ENCODE data around the gene ENOX1.

Gene ENOX1

GRCh38 chr13:43558939-43559338, 227.8 kb downstream of the ENOX1 start:
- Histone ChIP-seq H3K4ac (ENCODE audit: low read depth in 1 of 2, low read length in 2 of 2) (no peak overlapping the region), H3K9ac (ENCODE audit: low read length) (no peak overlapping the region)
- 89% methylated on average over 1 of the region's 1 CpG for WGBS

GRCh38 chr13:43558326-43558725, 228.4 kb downstream of the ENOX1 start:
- H2AK5ac ChIP-seq (ENCODE audit: low read length, severe bottlenecking) = no peak overlapping the region
- no peak overlapping the region for H4K91ac ChIP-seq (ENCODE audit: low read length)
- H3K4me1 ChIP-seq (ENCODE audit: control insufficient read depth, insufficient read depth, low read depth, low read length) = no peaks in the 10 kb centered on the region
- H3K36me3 ChIP-seq (ENCODE audit: control insufficient read depth in 1 of 2, insufficient read depth in 2 of 2, low read depth in 1 of 2, low read length in 2 of 2) = no peaks in the 10 kb centered on the region
- H3K27me3 ChIP-seq (ENCODE audit: control insufficient read depth in 1 of 2, insufficient read depth in 1 of 2, low read length in 2 of 2) = no peaks in the 10 kb centered on the region
- H3K79me1 ChIP-seq (replicated peaks; ENCODE audit: low read length, poor library complexity, severe bottlenecking) = no peaks in the 10 kb centered on the region
- no peak overlapping the region for H2BK15ac ChIP-seq (ENCODE audit: low read depth, poor library complexity, severe bottlenecking)
- H3K14ac ChIP-seq (ENCODE audit: low read length in 2 of 2) = no peak overlapping the region
- no peak overlapping the region for H3K4me3 ChIP-seq (ENCODE audit: insufficient read depth in 1 of 2, low read depth in 1 of 2, low read length in 2 of 2)
- no peak overlapping the region for H2AFZ ChIP-seq (ENCODE audit: low read depth, low read length)
- H2BK5ac ChIP-seq (ENCODE audit: low read depth, low read length, poor library complexity, severe bottlenecking) = no peak overlapping the region
- no peak overlapping the region for H3K4ac ChIP-seq (ENCODE audit: low read depth in 1 of 2, low read length in 2 of 2)
- no peak overlapping the region for H3K9ac ChIP-seq (ENCODE audit: low read length)
- no peak overlapping the region for H2BK120ac ChIP-seq (ENCODE audit: low read depth, low read length)
- H2BK12ac ChIP-seq (ENCODE audit: low read length in 2 of 2) = no peak overlapping the region
- no peak for DNase-seq
- no CpG with 5 or more reads among the region's 1 CpG for WGBS
- H3K27ac ChIP-seq (ENCODE audit: low read length, poor library complexity, severe bottlenecking) = no peak overlapping the region
- no peaks in the 10 kb centered on the region for H3K9me3 ChIP-seq (ENCODE audit: control insufficient read depth, low read length)
- no peak overlapping the region for H3K23ac ChIP-seq (ENCODE audit: low read length in 2 of 2)
- no peak overlapping the region for H4K8ac ChIP-seq (ENCODE audit: low read length)
- H3K4me2 ChIP-seq (ENCODE audit: low read length, poor library complexity, severe bottlenecking) = no peak overlapping the region
- H3K18ac ChIP-seq (ENCODE audit: low read depth in 1 of 2, low read length in 2 of 2) = no peak overlapping the region

More at GRCh38 chr13:43558939-43559338, 227.8 kb downstream of the ENOX1 start:
- Histone ChIP-seq H3K4me2 (ENCODE audit: low read length, poor library complexity, severe bottlenecking) (no peak overlapping the region), H3K4me1 (ENCODE audit: control insufficient read depth, insufficient read depth, low read depth, low read length) (no peaks in the 10 kb centered on the region), H3K79me1 (replicated peaks; ENCODE audit: low read length, poor library complexity, severe bottlenecking) (no peaks in the 10 kb centered on the region), H3K4me3 (ENCODE audit: insufficient read depth in 1 of 2, low read depth in 1 of 2, low read length in 2 of 2) (no peak overlapping the region), H2AK5ac (ENCODE audit: low read length, severe bottlenecking) (no peak overlapping the region), H2AFZ (ENCODE audit: low read depth, low read length) (no peak overlapping the region), H3K9me3 (ENCODE audit: control insufficient read depth, low read length) (no peaks in the 10 kb centered on the region), H3K23ac (ENCODE audit: low read length in 2 of 2) (no peak overlapping the region), H4K8ac (ENCODE audit: low read length) (no peak overlapping the region), H3K27ac (ENCODE audit: low read length, poor library complexity, severe bottlenecking) (no peak overlapping the region), H2BK12ac (ENCODE audit: low read length in 2 of 2) (no peak overlapping the region), H3K14ac (ENCODE audit: low read length in 2 of 2) (no peak overlapping the region), H3K36me3 (ENCODE audit: control insufficient read depth in 1 of 2, insufficient read depth in 2 of 2, low read depth in 1 of 2, low read length in 2 of 2) (no peaks in the 10 kb centered on the region), H2BK120ac (ENCODE audit: low read depth, low read length) (no peak overlapping the region), H3K18ac (ENCODE audit: low read depth in 1 of 2, low read length in 2 of 2) (no peak overlapping the region), H2BK15ac (ENCODE audit: low read depth, poor library complexity, severe bottlenecking) (no peak overlapping the region), H2BK5ac (ENCODE audit: low read depth, low read length, poor library complexity, severe bottlenecking) (no peak overlapping the region), H3K27me3 (ENCODE audit: control insufficient read depth in 1 of 2, insufficient read depth in 1 of 2, low read length in 2 of 2) (no peaks in the 10 kb centered on the region), H4K91ac (ENCODE audit: low read length) (no peak overlapping the region)
- no peak for DNase-seq

DNA sequence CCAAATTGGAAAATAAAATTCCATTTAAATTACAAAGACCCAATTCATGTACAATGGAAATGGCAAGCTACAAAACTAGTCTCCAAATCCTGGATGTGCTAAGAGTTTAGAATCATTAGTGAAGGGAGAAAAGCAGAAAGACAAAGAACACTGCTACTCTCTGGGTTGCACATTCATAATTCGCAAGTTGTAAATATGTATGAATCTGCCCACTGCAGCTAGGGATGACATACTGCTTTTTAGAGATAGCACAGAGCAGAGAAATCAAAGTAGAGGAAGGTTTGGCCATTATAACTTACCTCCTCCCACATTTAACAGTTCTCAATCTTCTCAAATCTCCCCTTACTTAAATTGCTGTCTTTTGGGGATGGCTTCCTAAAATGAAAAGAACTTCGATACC, 231.1 kb downstream of the ENOX1 start:
- DNase-seq = no peak
- no peak overlapping the region for H3K4me2 ChIP-seq (ENCODE audit: low read length, poor library complexity, severe bottlenecking)
- H2BK15ac ChIP-seq (ENCODE audit: low read depth, poor library complexity, severe bottlenecking) = no peak overlapping the region
- no peak overlapping the region for H2BK12ac ChIP-seq (ENCODE audit: low read length in 2 of 2)
- H2AK5ac ChIP-seq (ENCODE audit: low read length, severe bottlenecking) = no peak overlapping the region
- H3K18ac ChIP-seq (ENCODE audit: low read depth in 1 of 2, low read length in 2 of 2) = no peak overlapping the region
- H3K36me3 ChIP-seq (ENCODE audit: control insufficient read depth in 1 of 2, insufficient read depth in 2 of 2, low read depth in 1 of 2, low read length in 2 of 2) = no peaks in the 10 kb centered on the region
- H2BK5ac ChIP-seq (ENCODE audit: low read depth, low read length, poor library complexity, severe bottlenecking) = no peak overlapping the region
- H3K4ac ChIP-seq (ENCODE audit: low read depth in 1 of 2, low read length in 2 of 2) = no peak overlapping the region
- no peak overlapping the region for H3K4me3 ChIP-seq (ENCODE audit: insufficient read depth in 1 of 2, low read depth in 1 of 2, low read length in 2 of 2)
- H3K4me1 ChIP-seq (ENCODE audit: control insufficient read depth, insufficient read depth, low read depth, low read length) = peaks cover 2% of the 10 kb centered on the region
- no peak overlapping the region for H4K91ac ChIP-seq (ENCODE audit: low read length)
- no peak overlapping the region for H3K9ac ChIP-seq (ENCODE audit: low read length)
- H3K27me3 ChIP-seq (ENCODE audit: control insufficient read depth in 1 of 2, insufficient read depth in 1 of 2, low read length in 2 of 2) = no peaks in the 10 kb centered on the region
- H3K14ac ChIP-seq (ENCODE audit: low read length in 2 of 2) = no peak overlapping the region
- no peaks in the 10 kb centered on the region for H3K79me1 ChIP-seq (replicated peaks; ENCODE audit: low read length, poor library complexity, severe bottlenecking)
- H2AFZ ChIP-seq (ENCODE audit: low read depth, low read length) = no peak overlapping the region
- 100% methylated on average over 2 of the region's 2 CpGs for WGBS
- no peak overlapping the region for H3K23ac ChIP-seq (ENCODE audit: low read length in 2 of 2)
- H3K27ac ChIP-seq (ENCODE audit: low read length, poor library complexity, severe bottlenecking) = no peak overlapping the region
- no peak overlapping the region for H2BK120ac ChIP-seq (ENCODE audit: low read depth, low read length)
- H4K8ac ChIP-seq (ENCODE audit: low read length) = no peak overlapping the region
- H3K9me3 ChIP-seq (ENCODE audit: control insufficient read depth, low read length) = no peaks in the 10 kb centered on the region

DNA sequence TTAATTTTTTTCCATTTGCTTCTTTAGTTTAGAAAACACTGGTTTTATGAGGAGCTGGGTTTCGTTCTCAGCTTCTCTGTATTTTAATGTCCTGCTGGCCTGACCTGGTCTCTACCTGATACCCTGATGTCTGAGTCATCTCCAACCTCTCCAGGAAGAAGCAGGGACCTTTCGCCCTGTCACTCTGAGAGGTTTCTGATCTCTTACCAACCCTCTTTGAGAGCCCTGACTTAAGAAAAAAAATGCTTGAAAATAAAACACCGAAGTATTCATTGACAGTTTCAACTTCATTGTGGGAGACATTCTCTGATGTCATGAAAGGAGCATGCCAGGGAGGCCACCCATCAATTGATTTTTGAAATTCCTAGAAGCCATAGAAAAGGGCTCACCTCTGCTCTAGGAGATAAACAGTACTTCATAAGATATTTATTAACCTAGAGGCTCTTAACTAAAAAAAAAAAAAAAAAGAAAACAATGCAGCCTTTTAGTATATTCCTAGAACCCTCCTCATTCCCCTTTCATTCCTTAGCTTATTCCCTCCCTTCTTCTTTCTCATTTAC, 234.8 kb downstream of the ENOX1 start:
- H2AFZ ChIP-seq (ENCODE audit: low read depth, low read length) = no peak overlapping the region
- no peak overlapping the region for H2BK12ac ChIP-seq (ENCODE audit: low read length in 2 of 2)
- H4K8ac ChIP-seq (ENCODE audit: low read length) = no peak overlapping the region
- no peaks in the 10 kb centered on the region for H3K27me3 ChIP-seq (ENCODE audit: control insufficient read depth in 1 of 2, insufficient read depth in 1 of 2, low read length in 2 of 2)
- 90% methylated on average over 3 of the region's 3 CpGs for WGBS
- peaks cover 2% of the 10 kb centered on the region for H3K4me1 ChIP-seq (ENCODE audit: control insufficient read depth, insufficient read depth, low read depth, low read length)
- H4K91ac ChIP-seq (ENCODE audit: low read length) = no peak overlapping the region
- no peak overlapping the region for H3K23ac ChIP-seq (ENCODE audit: low read length in 2 of 2)
- H3K4me3 ChIP-seq (ENCODE audit: insufficient read depth in 1 of 2, low read depth in 1 of 2, low read length in 2 of 2) = no peak overlapping the region
- H3K4me2 ChIP-seq (ENCODE audit: low read length, poor library complexity, severe bottlenecking) = no peak overlapping the region
- no peak for DNase-seq
- H3K4ac ChIP-seq (ENCODE audit: low read depth in 1 of 2, low read length in 2 of 2) = no peak overlapping the region
- H3K9ac ChIP-seq (ENCODE audit: low read length) = no peak overlapping the region
- no peak overlapping the region for H2AK5ac ChIP-seq (ENCODE audit: low read length, severe bottlenecking)
- H3K79me1 ChIP-seq (replicated peaks; ENCODE audit: low read length, poor library complexity, severe bottlenecking) = no peaks in the 10 kb centered on the region
- no peaks in the 10 kb centered on the region for H3K36me3 ChIP-seq (ENCODE audit: control insufficient read depth in 1 of 2, insufficient read depth in 2 of 2, low read depth in 1 of 2, low read length in 2 of 2)
- H3K18ac ChIP-seq (ENCODE audit: low read depth in 1 of 2, low read length in 2 of 2) = no peak overlapping the region
- H2BK5ac ChIP-seq (ENCODE audit: low read depth, low read length, poor library complexity, severe bottlenecking) = no peak overlapping the region
- H3K9me3 ChIP-seq (ENCODE audit: control insufficient read depth, low read length) = no peaks in the 10 kb centered on the region
- no peak overlapping the region for H2BK15ac ChIP-seq (ENCODE audit: low read depth, poor library complexity, severe bottlenecking)
- no peak overlapping the region for H3K14ac ChIP-seq (ENCODE audit: low read length in 2 of 2)
- no peak overlapping the region for H2BK120ac ChIP-seq (ENCODE audit: low read depth, low read length)
- no peak overlapping the region for H3K27ac ChIP-seq (ENCODE audit: low read length, poor library complexity, severe bottlenecking)

All from mesenchymal stem cell (in vitro differentiated cells and primary cell).